HG03457 (cell line): ENCODE measurements around the gene PPT1.
"Not testable (repeated sequence)": the region's sequence is repeated elsewhere in the genome, so short reads cannot be mapped to it uniquely, and the experiment has no call there.

Source experiments
- ATAC-seq: cut with Tn5 transposase; IDR thresholded peaks from one replicate; pipeline ENCODE4 v1.9.1; 2021; ENCODE audit warnings: moderate number of reproducible peaks; ENCODE audit not compliant: unreplicated experiment

Gene PPT1

DNA sequence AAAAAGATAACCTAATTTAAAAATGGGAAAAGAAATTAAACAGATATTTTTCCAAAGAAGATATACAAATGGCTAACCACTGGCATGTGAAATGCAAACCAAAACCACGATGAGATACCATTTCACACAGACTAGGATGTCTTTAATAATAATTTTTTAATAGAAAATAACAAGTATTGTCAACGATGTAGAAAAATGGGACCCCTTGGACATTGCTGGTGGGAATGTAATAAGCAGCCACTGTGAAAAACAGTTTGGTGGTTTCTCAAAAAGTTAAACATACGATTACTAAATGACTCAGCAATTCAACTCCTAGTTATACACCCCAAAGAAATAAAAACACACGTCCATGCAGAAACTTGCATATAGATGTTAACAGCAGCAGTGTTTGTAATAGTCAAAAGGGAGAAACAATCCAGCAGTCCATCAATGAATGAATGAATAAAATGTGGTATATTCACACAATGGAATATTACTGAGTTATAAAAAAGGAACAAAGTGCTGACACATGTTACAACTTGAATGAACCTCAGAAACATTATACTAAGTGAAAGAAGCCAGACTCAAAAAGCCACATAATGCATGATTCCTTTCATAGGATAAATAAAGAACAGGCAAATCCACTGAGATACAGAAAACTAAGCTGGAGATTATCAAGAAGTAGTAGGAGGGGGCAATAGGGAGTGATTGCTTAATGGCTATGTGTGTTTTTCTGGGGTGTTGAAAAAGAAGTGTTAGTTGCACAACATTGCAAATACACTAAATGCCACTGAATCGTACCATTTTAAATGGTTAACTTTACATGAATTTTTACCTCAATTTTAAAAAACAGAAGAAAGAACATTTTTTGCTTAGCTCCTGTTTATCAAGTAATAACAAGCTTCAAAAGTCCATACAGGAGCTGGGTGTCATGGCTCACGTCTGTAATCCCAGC, 4.1 kb downstream of the PPT1 start:
- no peak for ATAC-seq

DNA sequence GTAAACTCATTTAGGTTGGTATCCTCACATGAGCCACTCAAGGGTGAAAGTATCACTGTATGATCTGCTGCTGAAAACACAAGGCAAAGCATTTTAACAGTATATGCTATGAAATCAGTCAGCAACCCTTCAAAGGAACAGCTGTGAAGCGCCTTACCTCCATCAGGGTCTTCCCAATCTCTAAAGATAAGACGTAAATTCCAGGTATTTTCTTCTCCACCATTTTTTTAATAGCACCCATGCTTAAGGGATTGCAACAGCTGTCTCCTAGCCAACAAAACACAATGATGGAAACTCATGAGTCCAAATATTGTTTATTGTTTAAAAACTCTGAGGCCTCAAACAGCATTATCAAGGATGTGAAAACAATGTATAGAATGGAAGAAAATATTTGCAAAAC, 4.8 kb downstream of the PPT1 start:
- ATAC-seq, result no peak

DNA sequence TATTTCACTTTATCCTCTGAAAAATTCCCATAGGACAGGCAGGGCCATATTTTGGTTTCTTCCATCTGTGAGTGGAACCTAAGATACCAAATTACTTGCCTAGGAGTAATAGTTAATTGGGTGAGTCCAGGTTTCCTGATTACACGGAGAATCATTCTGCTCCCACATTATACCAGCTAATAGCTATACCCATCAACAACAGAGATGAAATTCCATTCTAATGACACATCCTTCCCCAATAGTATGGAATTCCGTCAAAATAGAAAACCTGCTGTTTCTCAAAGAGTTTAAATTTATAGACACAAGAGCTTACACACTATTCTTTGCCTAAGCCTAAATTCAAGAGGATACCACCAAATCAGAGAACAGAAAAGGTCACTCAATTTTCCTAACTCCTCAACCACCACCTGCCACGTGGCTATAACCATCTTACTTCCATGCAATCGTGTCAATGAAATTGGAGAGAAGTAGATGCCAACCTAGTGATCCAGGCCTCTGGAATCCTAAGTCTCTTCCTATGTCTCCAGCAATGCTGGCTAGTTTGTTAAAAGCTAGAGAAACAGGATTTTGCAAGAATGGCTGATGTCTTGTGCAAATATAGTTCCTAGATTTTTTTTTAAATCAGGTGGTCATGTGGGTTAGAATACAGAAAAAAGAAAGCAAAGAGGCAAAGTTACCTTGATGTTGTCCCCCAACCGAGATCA, 6.2 kb downstream of the PPT1 start:
- no peak for ATAC-seq

DNA sequence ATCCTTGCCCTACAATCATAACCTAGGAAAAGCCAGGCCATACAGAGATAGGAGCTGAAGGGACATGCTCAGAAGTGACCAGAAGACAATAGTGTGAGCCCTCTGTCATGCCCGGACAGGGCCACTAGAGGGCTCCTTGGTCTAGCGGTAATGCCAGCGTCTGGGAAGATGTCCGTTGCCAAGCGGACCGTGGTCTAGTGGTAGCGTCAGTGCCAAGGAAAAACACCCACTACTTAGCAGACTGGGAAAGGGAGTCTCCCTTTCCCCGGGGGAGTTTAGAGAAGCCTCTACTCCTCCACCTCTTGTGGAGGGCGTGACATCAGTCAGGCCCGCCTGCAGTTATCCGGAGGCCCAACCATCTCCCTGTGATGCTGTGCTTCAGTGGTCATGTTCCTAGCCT, 12.3 kb downstream of the PPT1 start:
- not testable (repeated sequence) for ATAC-seq

DNA sequence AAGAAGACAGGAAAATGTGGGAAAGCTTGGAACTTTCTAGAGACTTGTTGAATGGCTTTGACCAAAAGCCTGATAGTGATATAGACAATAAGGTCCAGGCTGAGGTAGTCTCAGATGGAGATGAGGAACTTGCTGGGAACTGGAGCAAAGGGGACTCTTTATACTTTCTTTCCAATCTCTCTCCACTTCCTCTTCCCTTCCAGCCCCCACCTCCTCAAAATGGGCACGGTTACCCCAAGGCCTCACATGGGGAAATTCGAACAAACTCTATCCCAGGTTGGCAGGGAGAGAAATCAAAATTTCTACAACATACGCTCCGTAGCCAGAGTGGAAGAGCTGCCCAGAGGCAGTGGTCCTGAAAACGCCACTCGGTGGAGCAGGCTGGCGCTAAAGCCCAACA, 15.2 kb downstream of the PPT1 start:
- ATAC-seq, result no peak

DNA sequence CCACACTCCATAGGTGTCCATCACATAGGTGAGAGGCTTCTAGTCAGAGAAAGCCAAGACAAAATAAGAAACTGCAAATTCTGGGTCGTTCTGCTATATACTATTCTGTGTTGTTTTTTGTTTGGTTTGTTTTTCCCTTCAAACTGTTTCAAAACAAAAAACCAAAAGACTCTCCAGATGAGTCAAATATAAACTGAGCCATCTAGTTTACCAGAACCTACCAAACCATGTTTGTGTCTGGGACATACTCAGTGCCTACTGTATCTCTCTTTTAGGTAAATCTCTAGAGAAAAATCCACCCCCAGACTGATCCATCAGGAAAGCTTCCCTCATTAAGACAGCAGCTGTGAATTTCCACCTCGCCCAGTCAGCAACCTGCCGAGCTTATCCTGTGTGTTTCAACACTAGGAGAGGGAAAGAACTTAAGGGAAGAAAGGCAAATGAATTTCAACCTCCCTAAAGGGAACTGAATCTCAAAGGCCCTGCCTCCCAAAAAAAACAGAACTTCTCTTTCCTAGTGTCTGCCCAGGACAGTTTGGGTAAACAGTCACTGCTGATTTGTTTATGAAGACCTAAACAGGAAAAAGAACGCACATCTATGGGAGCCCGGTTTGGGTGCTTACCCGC, 17.2 kb downstream of the PPT1 start:
- no peak for ATAC-seq

DNA sequence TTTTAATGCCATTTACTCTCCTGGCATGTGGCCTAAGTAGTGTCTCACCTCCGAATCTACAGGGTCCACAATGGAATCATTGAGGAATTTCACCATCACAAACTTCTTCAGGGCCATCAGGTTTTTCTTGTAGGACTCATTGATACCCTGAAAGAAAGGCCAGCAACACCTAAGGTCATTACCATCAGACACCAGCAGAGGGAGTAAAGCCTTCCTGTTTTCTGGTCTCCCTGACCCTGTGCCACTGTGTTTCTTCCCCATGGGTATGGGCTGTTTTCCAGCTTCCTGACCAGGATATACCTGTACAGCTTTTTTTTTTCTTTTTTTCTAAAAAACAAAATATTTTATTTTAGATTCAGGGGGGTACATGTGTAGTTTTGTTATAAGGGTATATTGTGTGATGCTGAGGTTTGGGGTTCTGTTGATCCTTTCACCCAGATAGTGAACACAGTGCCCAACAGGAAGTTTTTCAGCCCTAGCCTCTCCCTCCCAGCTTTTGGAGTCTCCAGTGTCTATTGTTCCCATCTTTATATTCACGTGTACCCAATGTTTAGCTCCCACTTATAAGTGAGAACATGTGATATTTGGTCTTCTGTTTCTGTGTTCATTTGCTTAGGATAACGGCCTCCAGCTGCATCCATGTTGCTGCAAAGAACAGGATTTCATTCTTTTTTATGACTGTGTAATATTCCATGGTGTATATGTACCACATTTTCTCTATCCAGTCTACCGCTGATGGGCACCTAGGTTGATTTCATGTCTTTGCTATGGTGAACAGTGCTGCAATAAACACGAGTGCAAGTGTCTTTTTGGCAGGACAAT, 18.3 kb downstream of the PPT1 start:
- no peak for ATAC-seq

DNA sequence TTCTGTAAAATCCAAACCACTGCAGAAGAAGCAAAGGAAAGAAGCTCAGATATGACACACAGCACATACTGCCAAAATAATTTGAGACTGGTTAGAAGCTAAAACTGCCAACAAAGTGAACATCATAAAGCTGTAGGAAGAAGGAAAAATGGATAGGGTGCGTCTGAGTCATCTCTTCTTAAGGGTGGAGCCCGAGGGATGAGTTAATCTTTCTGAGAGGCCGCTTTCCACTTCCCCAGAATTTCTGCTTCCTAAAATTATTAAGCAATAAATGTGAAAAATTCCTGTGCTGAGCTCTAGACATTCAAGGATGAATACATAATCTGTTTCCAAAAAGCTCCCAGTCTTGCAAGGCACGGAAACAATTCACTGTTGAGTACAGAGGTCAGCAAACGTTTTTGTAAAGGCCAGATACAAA, 20.1 kb downstream of the PPT1 start:
- no peak for ATAC-seq

DNA sequence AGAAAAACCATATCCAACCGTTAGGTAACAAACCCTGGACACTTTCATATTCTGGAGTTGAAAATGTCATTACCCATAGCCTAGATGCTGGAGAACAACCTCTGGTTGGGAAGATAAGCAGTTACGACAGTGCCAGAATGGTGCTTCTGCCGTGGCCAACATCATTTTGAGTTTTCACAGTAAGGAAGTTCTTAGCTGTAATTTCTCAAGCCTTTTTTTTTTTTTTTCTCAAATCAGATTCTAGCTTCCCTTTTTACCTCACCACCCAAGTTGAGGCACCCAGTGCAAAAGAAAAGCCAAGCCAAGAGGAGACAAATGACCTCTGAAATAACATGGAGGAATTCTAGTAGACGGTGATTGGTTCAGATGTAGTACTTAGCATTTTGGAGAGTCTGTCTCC, 21.8 kb downstream of the PPT1 start:
- no peak for ATAC-seq

DNA sequence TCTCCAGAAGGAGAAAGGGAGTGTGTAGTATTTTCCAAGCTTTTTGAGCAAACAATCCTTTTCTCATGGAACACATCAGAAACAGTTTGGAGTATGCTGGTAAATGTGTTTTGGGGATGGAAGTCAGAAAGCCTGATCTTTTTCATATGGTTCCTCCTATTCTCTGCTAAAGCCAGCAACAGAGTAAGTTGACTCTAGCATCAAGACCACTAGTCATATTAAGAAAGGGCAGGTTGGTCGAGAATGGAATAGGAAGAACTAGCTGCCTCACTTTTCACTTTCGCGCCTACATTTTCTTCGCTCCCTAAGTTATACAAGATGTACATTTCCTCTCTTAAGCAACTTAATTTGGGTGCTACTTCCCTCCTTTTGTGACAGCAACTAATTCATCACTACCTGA, 24.0 kb downstream of the PPT1 start:
- no peak for ATAC-seq

DNA sequence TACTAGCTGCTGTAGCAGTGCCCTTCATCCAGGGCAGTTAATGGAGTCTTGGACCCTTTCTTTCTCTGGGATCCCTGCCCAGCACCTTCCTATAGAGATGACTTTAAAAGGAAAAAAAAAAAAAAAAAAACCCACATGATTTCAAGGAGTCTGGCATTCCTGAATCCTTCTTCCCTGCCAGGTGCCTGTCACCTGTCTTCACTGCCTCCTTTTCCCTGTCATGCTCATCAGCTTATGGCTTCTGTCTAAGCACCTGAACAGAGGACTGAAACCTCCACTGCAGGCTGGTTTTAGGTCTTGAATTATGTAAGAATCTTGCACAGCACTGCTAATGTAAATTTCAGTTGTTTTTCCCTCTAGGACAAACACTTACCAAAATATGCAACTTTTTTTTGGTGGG, 24.9 kb downstream of the PPT1 start:
- ATAC-seq, result no peak

DNA sequence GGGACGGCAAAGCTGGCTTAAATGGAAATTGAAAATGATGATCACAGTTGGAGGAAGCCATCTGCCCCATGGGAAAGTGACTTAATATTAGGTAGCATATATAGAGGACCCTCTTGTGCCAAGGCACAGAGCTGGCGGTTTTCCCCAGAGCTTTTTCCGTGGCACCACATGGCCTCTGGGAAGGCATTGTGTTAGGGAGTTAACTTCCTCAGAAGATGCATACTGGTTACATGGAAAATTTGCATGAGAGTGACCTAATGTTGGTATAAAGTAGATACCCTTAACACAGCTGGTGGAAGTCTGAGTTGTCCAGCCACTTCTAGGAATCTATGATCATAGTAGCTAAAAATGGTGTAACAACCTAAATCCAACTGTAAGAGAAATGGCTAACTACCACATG, 29.2 kb downstream of the PPT1 start:
- no peak for ATAC-seq

DNA sequence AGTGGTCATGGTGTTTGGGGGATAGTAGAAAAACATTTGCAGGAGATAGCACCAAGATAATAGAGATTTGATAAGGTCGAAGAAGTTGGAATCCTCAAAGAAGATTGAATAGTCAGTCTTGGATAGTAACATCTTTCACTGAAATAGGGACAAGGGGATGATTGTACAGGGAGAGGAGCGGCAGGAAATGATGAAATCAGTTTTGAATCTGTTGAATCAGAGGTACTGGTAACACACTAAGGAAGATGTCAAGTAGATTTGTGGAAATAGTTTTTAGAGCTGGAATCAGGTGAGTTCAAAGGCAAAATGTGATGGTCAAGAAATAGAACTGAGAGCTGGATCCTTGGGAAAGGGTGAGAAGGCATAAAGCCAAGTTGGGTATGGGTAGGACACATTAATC, 30.0 kb downstream of the PPT1 start:
- no peak for ATAC-seq

DNA sequence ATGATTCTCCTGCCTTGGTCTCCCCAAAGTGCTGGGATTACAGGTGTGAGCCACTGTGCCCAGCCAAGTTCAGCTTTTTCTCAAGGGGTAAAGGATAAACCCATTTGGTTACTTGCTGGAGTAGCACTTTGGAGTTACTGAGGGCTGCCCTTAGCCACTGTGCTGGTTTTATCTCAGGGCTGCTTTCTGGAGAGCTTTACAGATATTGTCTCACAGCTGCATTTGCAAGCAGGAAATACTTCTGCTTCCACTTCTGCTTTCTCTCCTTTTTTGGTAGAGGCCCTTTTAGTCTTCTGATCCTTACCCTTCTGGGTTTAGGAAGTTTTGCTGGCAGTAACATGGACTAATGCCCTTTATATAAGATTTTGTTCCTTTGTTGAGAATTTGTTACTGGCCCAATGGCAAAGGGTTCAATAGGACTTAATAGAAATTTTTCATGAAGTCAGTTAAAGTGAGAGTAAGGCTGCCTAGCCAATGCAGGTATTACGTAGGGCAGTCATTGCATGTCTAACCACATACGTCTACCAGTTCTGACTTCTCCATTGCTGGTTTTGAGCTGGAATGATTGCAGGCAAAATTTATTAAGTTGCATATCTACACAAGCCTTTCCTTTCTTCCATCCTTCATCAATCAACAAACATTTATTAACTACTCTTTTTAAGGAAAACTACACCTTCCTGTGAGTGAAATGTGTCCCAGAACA, 32.1 kb downstream of the PPT1 start:
- peak; percentile 49 for ATAC-seq

DNA sequence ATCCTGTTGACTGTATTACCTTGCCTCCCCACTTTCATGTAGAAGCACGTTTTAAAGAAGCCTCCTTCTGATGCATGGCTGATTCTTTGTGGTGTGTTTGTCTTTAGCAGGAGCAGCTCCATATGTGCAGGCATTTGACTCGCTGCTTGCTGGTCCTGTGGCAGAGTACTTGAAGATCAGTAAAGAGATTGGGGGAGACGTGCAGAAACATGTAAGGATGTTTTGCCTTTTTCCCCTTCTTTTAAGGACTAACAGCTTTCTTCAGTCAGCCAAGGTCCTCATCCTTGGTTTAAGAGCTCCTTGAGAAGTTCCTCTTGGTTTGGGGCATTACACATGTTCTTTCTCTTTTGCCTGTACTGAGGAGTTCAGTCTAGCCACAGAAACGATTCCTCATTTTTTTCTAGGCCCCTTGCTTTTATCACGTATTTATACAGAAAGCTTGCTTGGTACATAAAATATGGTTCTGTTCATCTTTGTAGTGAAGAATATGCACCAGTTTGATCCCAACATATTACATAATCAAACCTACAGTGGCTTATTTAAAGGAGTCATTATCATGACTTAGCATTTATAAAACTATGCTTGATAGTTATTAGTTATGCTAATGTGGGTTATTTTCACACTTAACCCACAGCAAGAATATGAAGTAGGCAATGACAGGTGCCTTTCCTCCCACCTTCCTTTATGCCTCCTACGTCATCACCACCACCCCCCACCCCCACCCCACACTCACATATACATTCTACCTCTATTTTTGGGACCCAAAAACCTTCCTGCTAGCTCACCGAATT, 36.9 kb downstream of the PPT1 start:
- no peak for ATAC-seq

DNA sequence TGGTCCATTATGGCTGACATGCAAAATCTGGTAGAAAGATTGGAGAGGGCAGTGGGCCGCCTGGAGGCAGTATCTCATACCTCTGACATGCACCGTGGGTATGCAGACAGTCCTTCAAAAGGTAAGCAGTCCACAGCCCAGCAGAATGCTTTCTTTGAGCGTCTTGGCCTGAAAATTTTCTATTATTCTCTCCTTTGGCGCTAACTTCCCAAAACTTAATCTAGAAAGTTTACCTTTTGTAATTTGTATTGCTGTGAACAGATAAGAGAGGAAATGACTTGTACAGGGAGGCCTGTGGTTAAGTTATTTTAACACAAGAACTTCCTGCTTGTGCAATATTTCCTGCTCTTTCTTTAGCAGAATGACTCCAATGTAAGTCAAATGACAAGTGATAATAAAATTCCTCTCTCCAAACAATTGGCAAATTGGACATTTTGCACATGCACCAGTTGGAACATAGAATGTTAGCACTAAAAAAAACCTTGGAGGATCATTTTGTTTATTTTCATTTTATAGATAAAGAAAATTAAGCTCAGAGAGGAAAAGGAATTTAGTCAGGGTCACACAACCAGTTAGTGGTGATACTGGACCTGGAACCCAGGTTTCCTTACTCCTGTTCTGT, 37.6 kb downstream of the PPT1 start:
- no peak for ATAC-seq

DNA sequence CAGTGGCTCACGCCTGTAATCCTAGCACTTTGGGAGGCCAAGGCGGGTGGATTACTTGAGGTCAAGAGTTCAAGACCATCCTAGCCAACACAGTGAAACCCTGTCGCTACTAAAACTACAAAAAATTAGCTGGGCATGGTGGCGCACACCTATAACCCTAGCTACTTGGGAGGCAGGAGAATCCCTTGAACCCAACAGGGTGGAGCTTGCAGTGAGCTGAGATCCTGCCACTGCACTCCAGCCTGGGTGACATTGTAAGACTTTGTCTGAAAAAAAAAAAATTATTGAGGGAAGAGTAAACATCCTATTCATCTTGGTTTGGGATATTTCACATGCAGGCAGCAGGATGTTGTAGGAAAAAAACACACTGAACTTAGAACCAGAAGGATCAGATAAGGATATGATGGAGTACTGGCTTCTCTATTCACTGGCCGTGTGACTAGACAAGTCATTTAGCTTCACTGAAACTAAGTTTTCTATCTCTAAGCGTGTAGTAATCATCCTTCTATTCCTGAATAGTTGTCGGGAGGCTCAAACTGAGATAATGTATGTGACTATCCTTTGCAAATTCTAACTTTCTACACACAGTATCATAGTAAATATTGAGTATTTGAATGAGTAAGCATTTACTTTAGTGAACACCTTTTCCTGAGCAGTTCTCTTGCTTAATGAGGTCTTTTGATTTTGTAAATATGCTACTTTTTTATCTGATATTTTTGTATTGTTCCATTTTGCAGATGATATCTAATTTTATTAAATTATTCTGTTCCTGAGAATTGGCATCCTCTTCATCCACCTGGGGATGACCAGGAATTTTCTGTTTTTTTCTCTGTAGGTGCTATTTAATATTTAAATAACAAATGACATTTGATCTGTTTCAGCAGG, 38.4 kb downstream of the PPT1 start:
- ATAC-seq, result no peak

DNA sequence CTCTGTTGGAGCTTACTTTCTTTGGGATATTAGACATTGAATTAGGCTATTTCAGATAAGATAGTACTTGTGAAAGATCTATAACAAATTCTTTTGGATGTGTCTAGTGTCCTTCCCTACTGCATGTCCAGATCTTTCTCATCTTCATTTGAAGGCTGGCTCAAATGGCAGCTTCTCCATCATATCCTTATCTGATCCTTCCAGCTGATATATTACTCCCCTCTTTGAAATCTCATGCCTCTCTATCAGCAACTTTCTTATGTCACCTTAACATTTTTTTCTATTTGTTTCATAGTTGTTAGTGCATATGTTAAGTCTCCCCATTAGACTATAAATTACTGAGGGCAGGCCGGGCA, 39.0 kb downstream of the PPT1 start:
- ATAC-seq, result no peak
